ENCODE data around the gene MPP1.

The MPP1 gene

GRCh38 chrX:154793084-154793795, 12.0 kb downstream of the MPP1 start:
- no peak for TF ChIP-seq GABPA (IDR thresholded peaks at IDR 0.05; ENCODE audit: low read depth)
- no peak for TF ChIP-seq POLR2AphosphoS5 (IDR thresholded peaks at IDR 0.05; ENCODE audit: low read depth)
- no peak for TF ChIP-seq CTCF (IDR thresholded peaks at IDR 0.05; ENCODE audit: insufficient read depth, low read length)
- no peak for TF ChIP-seq REST (IDR thresholded peaks at IDR 0.05; ENCODE audit: insufficient replicate concordance, low read depth)
- no peak for TF ChIP-seq SPI1 (IDR thresholded peaks at IDR 0.05; ENCODE audit: borderline replicate concordance, low read depth)
- H3K27ac ChIP-seq (replicated peaks), result no peak overlapping the region
- H3K27me3 ChIP-seq (ENCODE audit: insufficient read depth, poor library complexity, severe bottlenecking), result no peaks in the 10 kb centered on the region
- H3K4me3 ChIP-seq (replicated peaks; ENCODE audit: insufficient read depth, low read length), result no peak overlapping the region
- DNase-seq (ENCODE audit: low read depth in 1 of 2, low spot score in 1 of 2), result no peak

DNA sequence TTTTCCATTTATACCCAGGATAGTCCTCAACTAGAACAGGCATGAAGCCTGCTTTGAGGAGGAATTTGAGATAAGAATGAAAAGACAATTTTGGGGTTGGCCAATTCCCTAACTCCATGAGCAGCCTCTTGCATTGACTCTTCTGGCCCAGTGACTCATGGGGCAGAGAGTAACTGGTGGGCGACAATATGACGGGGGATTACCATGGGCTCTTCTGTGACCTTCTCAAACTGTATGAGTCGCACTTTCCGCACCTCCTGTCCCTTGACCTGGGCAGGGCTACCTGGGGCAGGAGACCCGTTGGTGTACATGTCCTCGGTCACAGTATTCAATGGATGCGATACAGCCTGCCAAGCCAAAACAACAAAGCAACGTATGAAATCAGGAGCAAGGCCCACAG, 13.3 kb downstream of the MPP1 start:
- no peak for DNase-seq (ENCODE audit: low read depth in 1 of 2, low spot score in 1 of 2)
- no peak for TF ChIP-seq CTCF (IDR thresholded peaks at IDR 0.05; ENCODE audit: insufficient read depth, low read length)
- TF ChIP-seq POLR2AphosphoS5 (IDR thresholded peaks at IDR 0.05; ENCODE audit: low read depth), result no peak
- no peak for TF ChIP-seq REST (IDR thresholded peaks at IDR 0.05; ENCODE audit: insufficient replicate concordance, low read depth)
- no peak for TF ChIP-seq SPI1 (IDR thresholded peaks at IDR 0.05; ENCODE audit: borderline replicate concordance, low read depth)
- no peak for TF ChIP-seq GABPA (IDR thresholded peaks at IDR 0.05; ENCODE audit: low read depth)
- H3K27ac ChIP-seq (replicated peaks), result no peak overlapping the region
- H3K27me3 ChIP-seq (ENCODE audit: insufficient read depth, poor library complexity, severe bottlenecking), result no peaks in the 10 kb centered on the region
- no peak overlapping the region for H3K4me3 ChIP-seq (replicated peaks; ENCODE audit: insufficient read depth, low read length)

DNA sequence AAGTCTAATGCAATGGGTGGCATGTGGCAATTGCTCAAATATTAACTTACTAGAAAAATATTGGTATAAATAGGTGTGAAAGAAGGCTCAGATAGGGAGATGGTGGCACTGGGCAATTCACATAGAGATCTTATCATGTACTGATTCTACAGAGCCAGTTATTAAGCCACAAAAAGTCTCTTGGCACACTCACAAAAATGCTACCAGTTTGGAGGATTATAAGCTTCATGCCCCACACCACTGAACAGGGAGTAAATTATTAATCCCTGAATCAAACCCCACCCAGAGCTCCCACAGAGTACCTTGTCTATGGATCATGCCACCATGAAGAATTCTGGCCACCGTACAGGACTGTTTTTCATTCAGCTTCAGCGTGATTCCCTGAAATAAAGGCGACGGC, 13.8 kb downstream of the MPP1 start:
- DNase-seq (ENCODE audit: low read depth in 1 of 2, low spot score in 1 of 2), result no peak
- H3K27me3 ChIP-seq (ENCODE audit: insufficient read depth, poor library complexity, severe bottlenecking), result no peaks in the 10 kb centered on the region
- H3K4me3 ChIP-seq (replicated peaks; ENCODE audit: insufficient read depth, low read length), result no peak overlapping the region
- no peak overlapping the region for H3K27ac ChIP-seq (replicated peaks)
- TF ChIP-seq CTCF (IDR thresholded peaks at IDR 0.05; ENCODE audit: insufficient read depth, low read length) (no peak), REST (IDR thresholded peaks at IDR 0.05; ENCODE audit: insufficient replicate concordance, low read depth) (no peak)

All from HL-60 (cell line).